Measurements from ENCODE around the gene SEC14L2. TPM values are rescaled to one million over a fixed set of nuclear protein-coding genes. Genes with fewer than 3 reads are reported as not detected.
A peak's percentile ranks its signal among the peaks of the same experiment; 100 is the strongest.

The SEC14L2 gene
- total and polyA plus RNA-seq, 2 of the 8 experiments (the other 6 are each of a cell fraction or from before 2014, with no cell fraction given), result 2.8 to 3.2 TPM

DNA sequence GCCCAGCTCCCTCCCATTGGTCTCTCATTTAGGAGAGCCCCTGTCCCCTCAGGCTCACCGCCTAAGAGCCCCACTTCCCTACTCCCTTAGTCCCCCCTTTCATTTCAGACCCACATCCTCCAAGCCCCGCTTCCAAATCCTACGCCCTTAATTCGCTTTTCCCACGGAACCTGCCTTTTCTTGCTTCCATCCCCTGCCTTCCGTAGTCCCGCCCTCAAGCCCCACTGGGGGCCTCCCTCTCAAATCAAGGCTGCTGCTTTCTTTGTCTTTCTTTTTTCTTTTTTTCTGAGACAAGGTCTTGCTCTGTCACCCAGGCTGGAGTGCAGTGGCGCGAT, 39.6 kb upstream of the SEC14L2 start:
- no peak overlapping the region for H3K4ac ChIP-seq (replicated peaks; ENCODE audit: insufficient read length, low read depth, low read length)
- POLR2A ChIA-PET (ENCODE audit: partially characterized antibody), result interaction anchor here (0.7 to 11.5 kb wide), 26 partner anchors 9 to 1032 kb away, joined by 3 to 129 read pairs (median 5); partner anchors contain the start of genes CASTOR1, MTFP1, RNF215 and SEC14L2
- 2% methylated on average over 9 of the region's 9 CpGs; no CpG with 5 or more reads in 1 of the 2 experiments for WGBS, 2 experiments (ENCODE audit: extremely low coverage in 1 of 2, insufficient coverage in 1 of 2, insufficient read length in 1 of 2, insufficient replicate concordance in 2 of 2, low coverage in 1 of 2, low lambda C conversion rate in 2 of 2, missing lambda C conversion rate in 1 of 2)
- CTCF ChIA-PET (ENCODE audit: partially characterized antibody), result interaction anchor here (0.8 to 2.1 kb wide), 5 partner anchors 30 to 74 kb away, joined by 3 to 9 read pairs (median 3); partner anchors contain the start of gene TBC1D10A
- DNase-seq (ENCODE audit: low read depth in 1 of 2, low spot score in 2 of 2), result no peak
- no peak overlapping the region for H2AK5ac ChIP-seq (ENCODE audit: low read depth, low read length)
- peaks cover 2 to 11% (median 4%) of the 10 kb centered on the region in 4 experiments for H3K4me1 ChIP-seq (replicated peaks in 1 of 4; ENCODE audit: control insufficient read depth in 3 of 4, insufficient read depth in 4 of 4, low read length in 3 of 4)
- no peak overlapping the region for H3K23ac ChIP-seq (ENCODE audit: insufficient read length)
- peak overlapping the region; percentile 73 for H2AFZ ChIP-seq (ENCODE audit: low read length)
- H4K20me1 ChIP-seq (replicated peaks in 1 of 2; ENCODE audit: control insufficient read depth in 1 of 2, insufficient read depth in 2 of 2, low read length in 2 of 2), result peaks cover 7 to 11% of the 10 kb centered on the region in 2 experiments
- peak overlapping the region; percentile 35 for H4K8ac ChIP-seq (ENCODE audit: extremely low read depth, insufficient read depth, low read length)
- H2BK12ac ChIP-seq (ENCODE audit: low read depth, low read length), result 0 out of 2 replicates have a peak overlapping the region, but pooled peaks have one; percentile 33
- peaks cover 15 to 40% of the 10 kb centered on the region in 2 experiments for H3K79me2 ChIP-seq (ENCODE audit: control insufficient read depth in 1 of 2, insufficient read depth in 2 of 2, low read length in 2 of 2)
- no peak overlapping the region for H2BK20ac ChIP-seq (ENCODE audit: low read length)
- peak overlapping the region; percentile 78 to 93 (median 91) for H3K4me3 ChIP-seq (ENCODE audit: extremely low read depth in 1 of 4, insufficient read depth in 2 of 4, low read depth in 3 of 4, low read length in 4 of 4)
- H4K5ac ChIP-seq (ENCODE audit: insufficient read length, low read depth, low read length), result no peak overlapping the region
- peak overlapping the region; percentile 68; the same call in 1 of the 2 replicates for H2BK5ac ChIP-seq (ENCODE audit: low read depth, low read length)
- TF ChIP-seq TBP (IDR thresholded peaks at IDR 0.05; ENCODE audit: low read depth, low read length) (no peak), TEAD4 (IDR thresholded peaks at IDR 0.05; ENCODE audit: low read depth, low read length) (no peak), RNF2 (IDR thresholded peaks at IDR 0.05; ENCODE audit: borderline replicate concordance, low read depth, low read length, missing control alignments, poor library complexity, severe bottlenecking) (no peak), SP1 (IDR thresholded peaks at IDR 0.05; ENCODE audit: low read depth, low read length) (0 out of 2 replicates have a peak, but pooled peaks have one; percentile 30), SP4 (IDR thresholded peaks at IDR 0.05; ENCODE audit: low read length) (no peak), MAFK (IDR thresholded peaks at IDR 0.05; ENCODE audit: low read depth, low read length) (no peak), HDAC2 (IDR thresholded peaks at IDR 0.05; ENCODE audit: borderline replicate concordance in 1 of 2, low read depth in 2 of 2, low read length in 2 of 2) (peak in 1 of 2 experiments; percentile 23; a peak in 1 of 4 replicates), TAF7 (optimal IDR thresholded peaks at IDR 0.05; ENCODE audit: borderline replicate concordance, low read depth, low read length) (no peak), SIN3A (conservative IDR thresholded peaks at IDR 0.05 in 1 of 2, IDR thresholded peaks at IDR 0.05 in 1 of 2; ENCODE audit: low read depth in 1 of 2, low read length in 2 of 2) (no peak), JUN (IDR thresholded peaks at IDR 0.05; ENCODE audit: low read depth, low read length) (no peak)
- no peak overlapping the region for H3K14ac ChIP-seq (ENCODE audit: insufficient read length)
- no peak overlapping the region for H4K91ac ChIP-seq (replicated peaks; ENCODE audit: insufficient read length, low read length)
- peaks cover 17% of the 10 kb centered on the region for H3K79me1 ChIP-seq (ENCODE audit: low read depth, low read length)
- H2BK120ac ChIP-seq (replicated peaks; ENCODE audit: low read depth, low read length), result no peak overlapping the region
- FAIRE-seq, result no peak
- H2BK15ac ChIP-seq (ENCODE audit: low read length), result no peak overlapping the region; the same call in 1 of the 2 replicates
- H3K18ac ChIP-seq (ENCODE audit: extremely low read depth, low read length), result peak overlapping the region; percentile 78; the same call in 1 of the 2 replicates
- H3K9ac ChIP-seq (replicated peaks in 1 of 4; ENCODE audit: extremely low read depth in 1 of 4, low read depth in 3 of 4, low read length in 3 of 4), result peak overlapping the region in 3 of 4 experiments; percentile 73 to 97 (median 92); a peak in 6 of 7 replicates
- H3K27ac ChIP-seq (ENCODE audit: low read depth, low read length), result peak overlapping the region; percentile 93
- H3K27me3 ChIP-seq (replicated peaks in 1 of 4; ENCODE audit: control insufficient read depth in 3 of 4, extremely low read depth in 1 of 4, insufficient read depth in 3 of 4, low read length in 3 of 4), result no peaks in the 10 kb centered on the region
- H3K9me3 ChIP-seq (ENCODE audit: insufficient read depth in 2 of 2, low read depth in 1 of 2, low read length in 1 of 2), result no peaks in the 10 kb centered on the region
- peak overlapping the region; percentile 61 to 70 for H3K4me2 ChIP-seq (ENCODE audit: insufficient read depth in 1 of 2, low read depth in 2 of 2, low read length in 2 of 2)
- H3K23me2 ChIP-seq (ENCODE audit: low read depth, low read length), result peaks cover 2% of the 10 kb centered on the region; the same call in 1 of the 2 replicates
- H3K56ac ChIP-seq (replicated peaks; ENCODE audit: insufficient read length, low read depth, low read length), result no peak overlapping the region
- H3K36me3 ChIP-seq (ENCODE audit: control insufficient read depth in 2 of 4, insufficient read depth in 4 of 4, low read length in 3 of 4), result peaks cover 4 to 12% (median 9%) of the 10 kb centered on the region in 4 experiments; a peak in 6 of 8 replicates
